Tibial artery (tissue), 4 donors: ENCODE measurements around the gene POLR2A.

Experiments
- DNase-seq, 2 donors: peaks; one replicate each; pipeline ENCODE4 v3.0.0-alpha.2; 2019
- H3K27ac ChIP-seq, 2 donors: fragments of 200-600 bp; sonication (generic) in 1 of 2; 1 replicate in 1 of 2; 2 replicates in 1 of 2; pipeline ENCODE4 v1.5.1; 2018 to 2019; ENCODE audit warnings: mild to moderate bottlenecking in 1 of 2
- H3K27me3 ChIP-seq, 2 donors: fragments of 200-600 bp; sonication (generic) in 1 of 2; one replicate each; pipeline versions ENCODE4 v1.5.1 to v1.6.0; 2016 to 2019
- H3K36me3 ChIP-seq, 3 donors: fragments of 200-600 bp; sonication (generic) in 2 of 3; one replicate each; pipeline ENCODE4 v1.5.1; 2016 to 2019; ENCODE audit warnings: mild to moderate bottlenecking in 2 of 3
- H3K4me1 ChIP-seq, 4 donors: fragments of 200-600 bp; sonication (generic) in 2 of 4; 1 replicate in 3 of 4; 2 replicates in 1 of 4; pipeline ENCODE4 v1.5.1; 2016 to 2019
- H3K4me3 ChIP-seq, 2 donors: fragments of 200-600 bp; sonication (generic) in 1 of 2; 1 replicate in 1 of 2; 2 replicates in 1 of 2; pipeline ENCODE4 v1.5.1; 2018 to 2019; ENCODE audit warnings: mild to moderate bottlenecking in 2 of 2
- H3K9me3 ChIP-seq, 3 donors: fragments of 200-600 bp; sonication (generic) in 1 of 3; one replicate each; pipeline ENCODE4 v1.5.1; 2016 to 2019
- intact Hi-C: fragments of 100-400 bp; cut with DNase I; formaldehyde crosslinking; loops from one replicate; pipeline ENCODE4 v1.15.0; 2023; ENCODE audit warnings: low total_unique reads
- TF ChIP-seq, protein P1 (sequence below), 2 experiments: fragments of 200-600 bp in 1 of 2; fragments of 450-650 bp in 1 of 2; IDR thresholded peaks; one replicate each; pipeline ENCODE4 v1.5.1; 2017 to 2019; ENCODE audit warnings: antibody characterized with exemption in 2 of 2, mild to moderate bottlenecking in 1 of 2, moderate library complexity in 1 of 2

Gene POLR2A

DNA sequence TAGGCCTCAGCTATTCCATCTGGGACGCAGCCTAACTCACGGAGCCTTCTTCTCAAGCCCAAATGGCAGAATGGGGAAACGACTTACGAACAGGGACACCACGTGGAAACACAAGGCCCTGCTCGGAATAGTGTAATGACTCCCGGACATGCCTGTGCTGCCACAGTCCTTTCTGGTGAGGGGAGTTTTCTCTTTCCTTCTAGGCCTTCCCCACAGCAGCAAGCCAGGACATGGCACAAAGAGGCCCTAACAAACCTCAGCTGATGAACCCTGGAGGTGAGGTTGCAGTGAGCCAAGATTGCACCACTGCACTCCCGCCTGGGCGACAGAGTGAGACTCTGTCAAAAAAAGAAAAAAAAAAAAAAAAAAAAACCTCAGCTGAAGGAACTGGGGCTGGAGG, 20.1 kb upstream of the POLR2A start:
- Histone ChIP-seq H3K27ac (no peak overlapping the region), H3K4me3 (no peak overlapping the region), H3K4me1 (peaks cover 7 to 32% (median 19%) of the 10 kb centered on the region in 4 donors), H3K9me3 (no peaks in the 10 kb centered on the region), H3K27me3 (no peaks in the 10 kb centered on the region), H3K36me3 (peaks cover 31 to 56% (median 44%) of the 10 kb centered on the region in 3 donors)
- TF ChIP-seq, protein P1, sequence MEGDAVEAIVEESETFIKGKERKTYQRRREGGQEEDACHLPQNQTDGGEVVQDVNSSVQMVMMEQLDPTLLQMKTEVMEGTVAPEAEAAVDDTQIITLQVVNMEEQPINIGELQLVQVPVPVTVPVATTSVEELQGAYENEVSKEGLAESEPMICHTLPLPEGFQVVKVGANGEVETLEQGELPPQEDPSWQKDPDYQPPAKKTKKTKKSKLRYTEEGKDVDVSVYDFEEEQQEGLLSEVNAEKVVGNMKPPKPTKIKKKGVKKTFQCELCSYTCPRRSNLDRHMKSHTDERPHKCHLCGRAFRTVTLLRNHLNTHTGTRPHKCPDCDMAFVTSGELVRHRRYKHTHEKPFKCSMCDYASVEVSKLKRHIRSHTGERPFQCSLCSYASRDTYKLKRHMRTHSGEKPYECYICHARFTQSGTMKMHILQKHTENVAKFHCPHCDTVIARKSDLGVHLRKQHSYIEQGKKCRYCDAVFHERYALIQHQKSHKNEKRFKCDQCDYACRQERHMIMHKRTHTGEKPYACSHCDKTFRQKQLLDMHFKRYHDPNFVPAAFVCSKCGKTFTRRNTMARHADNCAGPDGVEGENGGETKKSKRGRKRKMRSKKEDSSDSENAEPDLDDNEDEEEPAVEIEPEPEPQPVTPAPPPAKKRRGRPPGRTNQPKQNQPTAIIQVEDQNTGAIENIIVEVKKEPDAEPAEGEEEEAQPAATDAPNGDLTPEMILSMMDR (IDR thresholded peaks at IDR 0.05), result no peak
- no peak for DNase-seq
- intact Hi-C loops, result no loop called here

- TF ChIP-seq, protein P1 (IDR thresholded peaks at IDR 0.05), result no peak
- Histone ChIP-seq H3K27me3 (no peaks in the 10 kb centered on the region), H3K27ac (peak overlapping the region in 1 of 2 donors; percentile 10), H3K4me1 (peaks cover 7 to 48% (median 24%) of the 10 kb centered on the region in 4 donors), H3K36me3 (peaks cover 31 to 56% (median 44%) of the 10 kb centered on the region in 3 donors), H3K9me3 (no peaks in the 10 kb centered on the region), H3K4me3 (no peak overlapping the region)
- intact Hi-C loops, result no loop called here
- no peak for DNase-seq
These were observed 18.4 kb upstream of the POLR2A start for GRCh38 chr17:7465597-7466275.

DNA sequence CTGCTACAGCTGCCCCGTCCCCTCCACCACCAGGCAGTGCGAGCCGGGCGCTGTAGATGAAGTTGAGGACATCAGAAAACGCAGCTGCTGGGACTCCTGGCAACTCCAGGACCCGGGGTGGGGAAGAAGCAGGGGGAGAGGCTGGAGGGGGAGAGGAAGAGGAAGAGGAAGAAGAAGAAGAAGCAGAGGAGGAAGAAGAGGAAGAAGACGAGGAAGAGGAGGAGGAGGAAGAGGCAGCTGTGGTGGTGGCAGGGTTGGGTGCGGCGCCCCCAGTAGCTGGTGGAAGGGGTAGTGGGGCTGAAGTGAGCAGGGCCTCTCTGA, 17.9 kb upstream of the POLR2A start:
- Histone ChIP-seq H3K27me3 (no peaks in the 10 kb centered on the region), H3K36me3 (peaks cover 31 to 56% (median 44%) of the 10 kb centered on the region in 3 donors), H3K4me1 (peaks cover 7 to 54% (median 24%) of the 10 kb centered on the region in 4 donors), H3K27ac (peak overlapping the region in 1 of 2 donors; percentile 10), H3K9me3 (no peaks in the 10 kb centered on the region), H3K4me3 (no peak overlapping the region)
- intact Hi-C loops, result no loop called here
- DNase-seq, result no peak
- TF ChIP-seq, protein P1 (IDR thresholded peaks at IDR 0.05), result no peak

- peak; percentile 62 to 79 for DNase-seq
- Histone ChIP-seq H3K4me3 (no peak overlapping the region), H3K27me3 (no peaks in the 10 kb centered on the region), H3K36me3 (peaks cover 31 to 53% (median 42%) of the 10 kb centered on the region in 3 donors), H3K4me1 (peaks cover 7 to 59% (median 27%) of the 10 kb centered on the region in 4 donors), H3K27ac (peak overlapping the region; percentile 10 to 38), H3K9me3 (no peaks in the 10 kb centered on the region)
- TF ChIP-seq, protein P1 (IDR thresholded peaks at IDR 0.05), result no peak
- intact Hi-C loops, result no loop called here
These were observed 17.4 kb upstream of the POLR2A start for GRCh38 chr17:7466639-7467341.

DNA sequence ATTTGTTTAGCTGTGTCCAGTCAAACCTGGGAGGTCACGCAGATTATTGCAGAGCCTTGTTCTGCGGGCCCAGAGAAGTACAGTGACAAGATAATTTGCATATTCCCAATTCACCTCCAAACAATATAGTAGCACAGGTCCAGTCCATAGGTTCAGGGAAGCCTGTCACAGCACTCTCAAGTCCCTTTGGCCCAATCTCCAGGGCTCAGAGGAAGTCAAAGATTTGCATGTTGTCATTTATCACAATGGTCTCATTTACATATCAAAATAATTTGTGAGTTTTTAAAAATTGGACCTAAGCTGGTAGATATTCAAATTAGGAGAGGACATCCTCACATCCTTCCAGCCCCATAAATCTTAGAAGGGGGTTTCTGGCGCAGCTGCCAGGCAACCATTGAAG, 16.7 kb upstream of the POLR2A start:
- Histone ChIP-seq H3K4me1 (peaks cover 7 to 63% (median 28%) of the 10 kb centered on the region in 4 donors), H3K27ac (peak overlapping the region in 1 of 2 donors; percentile 38), H3K9me3 (no peaks in the 10 kb centered on the region), H3K36me3 (peaks cover 26 to 46% (median 36%) of the 10 kb centered on the region in 3 donors), H3K27me3 (no peaks in the 10 kb centered on the region), H3K4me3 (no peak overlapping the region)
- TF ChIP-seq, protein P1 (IDR thresholded peaks at IDR 0.05), result no peak
- DNase-seq, result no peak
- intact Hi-C loops, result no loop called here
